HG03354 (cell line): ENCODE data around the gene DCAF6.
A peak's percentile ranks its signal among the peaks of the same experiment; 100 is the strongest.
"Not testable (repeated sequence)": the region's sequence is repeated elsewhere in the genome, so short reads cannot be mapped to it uniquely, and the experiment has no call there.

ENCODE experiments used
- ATAC-seq: cut with Tn5 transposase; IDR thresholded peaks from one replicate; pipeline ENCODE4 v1.9.1; 2021; ENCODE audit warnings: mild to moderate bottlenecking; ENCODE audit not compliant: unreplicated experiment, poor library complexity, severe bottlenecking

The DCAF6 gene

DNA sequence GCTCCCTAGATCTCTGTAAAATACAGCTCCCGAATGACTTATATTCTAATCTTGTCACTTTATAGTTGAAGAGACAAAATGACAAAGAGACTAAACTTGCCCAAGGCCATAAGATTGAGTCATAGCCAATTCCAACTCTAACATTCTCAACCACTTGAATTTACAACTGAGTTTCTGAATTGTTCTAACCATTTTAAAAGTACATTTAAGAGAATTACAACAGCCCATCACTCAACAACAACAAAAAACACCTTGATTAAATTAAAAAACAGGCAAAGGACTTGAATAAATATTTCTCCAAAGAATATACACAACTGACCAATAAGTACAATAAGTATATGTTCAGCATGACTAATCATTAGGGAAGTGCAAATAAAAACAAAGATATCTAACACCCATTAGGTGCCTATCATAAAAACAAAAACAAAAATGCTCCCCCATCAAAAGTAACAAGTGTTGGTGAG lies 13.8 kb upstream of the DCAF6 start:
- ATAC-seq = no peak

DNA sequence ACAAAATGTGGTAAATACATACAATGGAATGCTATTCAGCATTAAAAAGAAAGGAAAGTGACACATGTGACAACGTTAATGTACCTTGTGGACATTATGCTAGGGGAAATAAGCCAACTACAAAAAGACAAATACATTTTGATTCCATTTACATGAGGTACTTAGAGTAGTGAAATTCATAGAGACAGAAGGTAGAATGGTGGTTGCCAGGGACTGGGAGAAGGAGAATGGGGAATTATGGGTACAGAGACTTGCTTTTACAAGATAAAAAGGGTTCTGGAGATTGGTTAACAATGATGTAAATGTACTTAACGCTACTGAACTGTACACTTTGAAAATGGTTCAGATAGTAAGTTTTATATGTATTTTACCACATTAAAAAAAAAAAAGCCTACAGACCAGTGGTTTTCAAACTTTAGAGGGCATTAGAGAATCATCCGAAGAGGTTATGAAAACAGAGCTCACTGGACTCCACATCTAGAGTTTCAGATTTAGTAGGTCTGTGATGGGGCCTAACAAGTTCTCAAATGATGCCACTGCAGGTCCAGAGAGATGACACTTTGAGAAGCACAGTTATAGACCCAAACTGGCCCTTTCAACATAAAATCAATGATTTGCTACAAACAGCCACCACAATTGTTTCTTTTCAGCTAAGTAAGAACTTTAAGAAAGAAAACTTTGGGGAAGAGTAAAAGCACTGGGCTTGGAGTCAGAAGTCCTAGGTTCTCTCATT lies 13.0 kb upstream of the DCAF6 start:
- ATAC-seq = no peak

DNA sequence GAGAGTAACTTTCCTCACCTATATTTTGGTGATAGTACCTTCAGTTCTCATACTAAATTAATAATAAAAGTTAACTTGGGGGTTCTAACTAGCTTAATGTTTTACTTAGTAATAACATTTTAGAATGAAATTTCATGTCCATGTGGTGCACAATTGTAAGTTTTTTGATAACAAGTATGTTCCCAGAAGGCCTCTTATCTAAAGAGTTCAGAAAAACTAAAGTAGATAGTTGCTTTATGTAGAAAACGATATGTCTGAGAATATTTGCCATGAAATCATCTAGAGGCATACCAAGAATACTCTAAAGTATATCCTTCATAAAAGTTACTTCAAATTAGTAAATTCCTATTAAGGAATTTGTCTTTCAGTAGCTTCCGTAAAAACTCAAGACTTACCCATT lies 12.4 kb upstream of the DCAF6 start:
- no peak for ATAC-seq

DNA sequence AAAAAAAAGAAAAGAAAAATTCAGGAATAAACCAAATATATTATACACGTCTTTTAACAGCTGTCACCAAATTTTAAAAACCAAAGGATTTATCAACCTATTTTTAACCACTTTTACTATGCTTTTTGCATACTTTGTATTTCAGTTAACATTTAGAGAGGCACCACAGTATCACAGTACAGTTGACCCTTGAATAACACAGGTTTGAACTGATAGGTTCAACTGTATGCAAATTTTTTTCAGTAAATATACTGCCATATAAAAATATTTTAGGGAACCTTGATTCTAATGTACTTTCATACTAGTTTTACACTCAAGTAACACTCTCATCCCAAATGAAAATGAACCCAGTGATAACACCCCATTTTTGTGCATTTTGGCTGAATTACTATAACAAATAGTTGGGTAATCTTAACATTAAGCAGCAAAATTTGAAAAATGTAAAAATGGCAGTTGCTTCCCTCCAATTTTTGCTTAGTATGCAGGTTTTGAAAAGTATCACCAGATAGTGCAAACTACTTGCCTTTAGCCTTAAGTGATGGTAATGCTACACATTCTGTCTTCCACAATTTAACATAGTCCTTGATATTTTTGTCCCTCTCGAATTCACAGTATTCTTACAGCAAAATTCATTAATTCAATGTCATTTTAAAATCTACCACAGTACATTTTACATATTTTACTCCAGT lies 11.8 kb upstream of the DCAF6 start:
- no peak for ATAC-seq

DNA sequence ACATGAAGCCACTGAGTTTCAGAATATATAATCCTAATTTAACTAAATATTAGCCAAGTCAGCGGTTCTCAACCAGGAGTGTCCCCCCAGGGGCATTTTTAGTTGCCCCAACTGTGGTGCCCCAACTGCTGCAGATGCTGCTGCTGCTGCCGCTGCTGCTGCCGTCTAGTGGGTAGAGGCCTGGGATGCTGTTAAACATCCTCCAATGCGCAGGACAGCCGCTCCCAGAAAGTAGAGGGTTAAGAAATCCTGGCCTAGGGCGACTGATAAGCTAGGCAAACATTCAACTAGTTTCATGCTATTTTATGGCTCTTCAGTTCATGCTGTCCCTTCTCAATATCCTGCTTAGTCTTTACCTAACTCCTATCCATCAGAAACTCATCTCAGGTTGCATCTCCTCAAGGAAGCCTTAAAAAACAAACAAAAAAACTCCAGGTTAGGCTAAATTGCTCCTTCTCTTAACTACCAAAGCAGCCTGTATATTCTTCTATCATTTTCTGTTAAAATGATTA lies 9.9 kb upstream of the DCAF6 start:
- ATAC-seq = no peak

DNA sequence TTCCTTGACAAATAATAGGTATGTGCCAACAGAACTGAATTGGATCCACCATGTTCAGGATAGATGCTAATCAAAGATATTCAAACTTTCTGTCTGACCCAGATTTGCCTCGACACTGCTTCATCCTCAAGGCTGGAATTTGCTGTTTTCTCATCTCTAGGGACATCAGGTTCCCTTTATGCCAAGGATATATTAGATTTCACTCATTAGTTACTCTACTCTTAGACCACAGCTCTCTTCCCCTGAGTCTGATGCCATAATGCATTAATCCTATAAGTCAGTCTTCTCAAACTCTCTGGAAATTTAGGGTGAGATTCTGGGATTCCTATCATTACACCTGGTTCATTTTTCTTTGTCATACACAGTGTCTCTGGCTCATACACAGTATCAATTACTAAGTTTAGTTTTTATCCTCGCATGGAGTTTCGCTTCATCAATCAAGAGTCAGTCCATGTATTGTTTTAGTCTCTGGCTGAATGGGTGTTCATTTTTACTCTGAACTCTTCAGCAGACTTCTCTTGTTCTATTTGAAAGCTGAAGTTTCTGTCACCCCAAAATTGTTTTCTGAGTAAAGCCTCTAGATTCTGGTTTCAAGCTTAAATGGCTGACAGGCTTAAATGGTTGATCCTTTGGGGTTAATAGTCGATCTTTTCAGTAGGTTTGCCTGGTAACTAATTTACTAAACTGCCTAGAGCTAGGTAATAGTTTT lies 9.3 kb upstream of the DCAF6 start:
- ATAC-seq = peak; percentile 70

DNA sequence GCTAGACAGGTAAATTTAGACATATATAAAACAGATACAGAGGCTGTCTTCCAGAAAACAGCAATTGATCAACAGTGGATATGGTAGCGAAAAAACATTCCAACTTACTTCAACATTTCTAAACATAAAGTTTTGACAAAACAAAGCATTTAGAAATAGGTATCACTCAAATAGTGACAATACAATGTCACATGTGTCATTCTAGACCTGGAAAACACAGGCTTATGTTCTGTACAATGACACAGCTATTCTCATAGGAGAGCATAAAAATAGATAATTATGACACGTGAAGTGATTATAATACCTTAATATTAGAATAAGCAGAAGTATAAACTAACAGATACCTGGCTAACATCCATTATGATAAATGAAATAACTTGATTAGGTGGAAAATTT lies 8.0 kb upstream of the DCAF6 start:
- no peak for ATAC-seq

DNA sequence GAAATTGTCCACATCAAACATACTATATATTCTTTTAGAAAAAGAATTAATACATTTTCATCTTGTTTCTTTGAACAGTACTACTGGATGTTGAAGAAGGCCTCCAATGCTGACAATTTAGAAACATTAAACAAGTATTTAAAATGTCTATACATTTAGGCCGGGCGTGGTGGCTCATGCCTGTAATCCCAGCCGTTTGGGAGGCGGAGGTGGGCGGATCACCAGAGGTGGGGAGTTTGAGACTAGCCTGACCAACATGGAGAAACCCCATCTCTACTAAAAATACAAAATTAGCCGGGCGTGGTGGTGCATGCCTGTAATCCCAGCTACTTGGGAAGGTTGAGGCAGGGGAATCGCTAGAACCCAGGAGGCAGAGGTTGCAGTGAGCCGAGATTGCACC lies 7.6 kb upstream of the DCAF6 start:
- not testable (repeated sequence) for ATAC-seq

DNA sequence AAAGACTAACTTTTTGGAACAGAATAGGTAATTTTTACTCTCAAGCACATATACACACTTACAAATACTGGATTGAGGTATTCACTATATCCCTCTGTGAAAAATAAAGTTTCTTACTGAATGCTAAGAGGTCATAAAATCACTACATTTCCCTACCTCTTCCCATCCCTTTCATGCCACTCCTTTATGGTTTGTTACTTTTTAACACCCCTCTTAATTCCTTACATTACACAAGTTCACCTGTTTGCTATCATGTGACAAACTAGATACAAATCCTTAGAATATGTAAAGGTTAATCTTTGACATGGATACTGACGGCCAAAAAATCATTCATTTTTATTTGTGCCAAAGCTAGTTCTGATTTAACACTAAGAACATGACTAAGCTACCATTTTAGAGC lies 6.8 kb upstream of the DCAF6 start:
- no peak for ATAC-seq

DNA sequence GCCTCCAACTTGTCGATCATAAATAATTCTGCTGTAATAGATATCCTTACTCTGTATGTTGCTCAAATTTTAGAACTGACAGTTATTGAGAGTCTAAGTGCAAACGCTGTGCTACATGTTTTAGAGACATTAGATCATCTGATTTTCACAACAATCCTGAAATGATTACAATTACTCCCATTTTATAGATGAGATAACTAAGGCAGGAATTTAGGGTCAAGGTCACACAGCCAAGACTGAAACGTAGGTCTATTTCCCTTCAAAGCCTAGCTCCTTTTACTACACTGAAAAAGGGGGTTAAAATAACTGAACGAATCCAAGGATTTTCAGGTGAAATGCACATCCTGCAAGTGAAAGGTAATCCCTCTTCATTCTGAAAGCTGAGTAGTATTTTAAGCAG lies 2.7 kb upstream of the DCAF6 start:
- ATAC-seq = no peak

DNA sequence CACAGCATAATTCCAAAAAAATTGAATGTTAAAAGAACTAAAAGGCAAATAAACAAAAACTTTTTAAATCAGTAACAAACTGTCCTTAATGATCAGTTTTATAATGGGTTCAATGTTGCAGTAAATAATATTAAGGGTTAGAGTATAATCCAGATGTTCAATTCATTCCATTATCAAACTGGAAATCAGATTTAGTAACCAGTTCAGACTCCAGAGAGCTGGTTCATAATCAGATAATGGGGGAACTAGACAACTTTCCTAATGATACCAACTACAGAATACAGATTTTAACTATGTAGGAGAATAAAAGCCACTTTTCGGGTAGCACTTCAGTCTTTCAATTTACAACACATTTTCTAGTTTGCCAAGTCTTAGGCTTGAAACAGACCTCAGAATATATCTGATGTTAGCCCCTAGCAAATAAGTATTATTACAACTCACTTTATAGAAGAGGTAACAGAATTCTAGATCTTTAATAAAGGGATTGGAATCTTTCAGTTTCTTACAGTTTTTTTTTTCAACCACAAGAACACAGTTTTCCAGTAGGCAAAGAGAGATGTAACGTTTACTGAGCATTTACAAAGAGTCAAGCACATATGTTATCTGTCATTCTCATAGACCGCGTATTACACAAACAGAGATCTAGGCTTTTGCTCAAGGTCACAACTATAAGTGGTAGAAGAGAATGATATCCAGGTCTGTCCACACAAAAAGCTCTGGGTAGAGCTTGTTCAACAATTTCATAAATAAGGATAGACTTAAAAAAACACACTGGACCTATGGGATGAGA lies 1.9 kb upstream of the DCAF6 start:
- ATAC-seq = no peak

DNA sequence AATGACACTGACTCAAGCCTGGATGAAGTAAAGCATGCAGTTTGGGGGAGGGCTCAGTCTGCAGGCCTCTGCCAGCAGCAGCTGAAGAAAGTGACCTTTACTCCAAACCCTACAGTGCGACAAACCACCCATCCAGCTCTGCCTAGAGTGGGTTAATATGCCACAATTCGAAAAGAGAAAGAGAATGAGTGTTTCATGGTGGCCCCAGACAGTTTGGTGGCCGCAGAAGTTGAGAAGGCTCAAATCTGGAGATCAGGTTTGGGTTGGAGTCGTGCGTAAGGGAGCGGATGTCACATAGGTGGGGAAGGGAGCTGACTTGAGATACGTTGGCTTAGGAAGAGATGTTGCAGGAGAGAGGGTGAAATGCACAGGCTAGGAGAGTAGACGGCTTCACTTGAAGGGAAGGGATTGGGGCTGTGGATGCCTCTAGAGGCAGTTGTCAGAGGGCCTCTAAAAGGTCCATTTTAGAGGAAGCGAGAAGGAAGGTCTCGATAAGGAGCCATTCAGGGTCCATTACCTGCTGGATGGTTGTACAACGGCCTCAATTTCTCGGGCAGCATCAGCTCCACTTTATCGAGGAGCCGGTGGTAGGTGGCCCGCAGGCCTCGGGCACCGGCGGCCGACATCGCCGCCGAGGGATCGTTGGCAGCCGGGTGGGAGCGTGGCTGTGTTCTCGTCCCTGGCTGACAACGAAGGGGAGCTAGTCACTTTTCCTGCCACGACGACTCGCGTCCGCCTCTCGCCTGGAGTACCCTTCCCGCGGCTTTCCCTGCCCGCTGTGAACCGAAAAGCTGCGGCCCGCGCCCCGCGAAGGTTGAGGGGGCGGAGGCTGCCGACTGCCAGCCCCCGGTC lies 1.0 kb upstream of the DCAF6 start:
- ATAC-seq = peak; percentile 9

DNA sequence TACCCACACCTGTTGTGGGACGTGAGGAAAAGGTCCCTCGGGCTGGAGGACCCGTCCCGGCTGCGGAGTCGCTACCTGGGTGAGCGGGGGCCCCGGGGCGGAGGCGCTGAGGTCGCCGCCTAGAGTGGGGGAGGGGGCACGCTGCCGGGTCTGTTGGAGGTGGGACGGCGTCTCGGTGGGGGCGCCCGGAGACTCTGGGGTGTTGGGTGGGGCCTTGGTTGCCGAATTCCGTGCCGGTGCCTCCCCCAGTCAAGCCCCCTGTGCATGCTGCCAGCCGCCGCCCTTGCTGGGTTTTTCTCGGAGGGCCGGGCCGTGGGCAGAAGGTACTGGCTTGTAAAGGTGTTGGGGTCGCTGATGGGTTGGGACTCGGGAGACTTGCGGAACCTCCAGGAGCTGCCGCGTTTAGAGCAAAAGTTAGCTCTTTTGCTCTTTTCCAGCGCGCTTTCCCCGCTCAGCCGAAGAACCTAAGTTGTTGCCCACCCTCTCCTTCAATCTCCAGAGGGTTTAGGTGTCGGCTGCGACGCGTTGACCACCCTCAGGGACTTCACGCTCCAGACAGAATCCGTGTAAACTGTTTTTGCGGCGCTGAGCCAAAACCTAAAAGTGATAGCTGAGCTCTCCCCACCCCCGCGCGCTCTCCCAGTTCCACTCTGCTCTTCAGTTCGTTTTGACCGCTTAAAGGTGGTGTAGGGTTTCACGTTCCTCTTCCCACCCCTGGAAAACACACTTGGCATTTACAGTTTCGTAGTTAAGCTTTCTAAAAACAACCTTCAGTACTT lies 636 bp downstream of the DCAF6 start, which contains the start of gene MPC2:
Gene MPC2, minus strand, starts transcription at position 143 of the 779 bp plus-strand sequence. CDS start 1,231 bp downstream, outside the sequence.
- ATAC-seq = peak; percentile 28

DNA sequence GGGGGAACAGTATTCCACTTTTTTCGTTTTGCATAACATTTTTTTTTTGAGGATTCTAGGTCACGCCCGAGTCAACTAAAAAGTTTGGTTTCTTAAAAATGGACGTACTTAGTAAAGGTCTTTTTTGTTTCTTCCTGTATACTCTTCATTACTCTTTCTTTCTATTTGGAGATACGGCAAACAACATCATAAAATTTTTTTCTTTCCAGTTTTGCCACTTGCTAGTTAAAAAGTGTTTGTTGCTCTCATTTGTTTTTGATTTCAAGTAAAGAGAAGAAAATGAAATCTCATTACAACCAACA lies 1.2 kb downstream of the DCAF6 start:
- ATAC-seq = no peak

DNA sequence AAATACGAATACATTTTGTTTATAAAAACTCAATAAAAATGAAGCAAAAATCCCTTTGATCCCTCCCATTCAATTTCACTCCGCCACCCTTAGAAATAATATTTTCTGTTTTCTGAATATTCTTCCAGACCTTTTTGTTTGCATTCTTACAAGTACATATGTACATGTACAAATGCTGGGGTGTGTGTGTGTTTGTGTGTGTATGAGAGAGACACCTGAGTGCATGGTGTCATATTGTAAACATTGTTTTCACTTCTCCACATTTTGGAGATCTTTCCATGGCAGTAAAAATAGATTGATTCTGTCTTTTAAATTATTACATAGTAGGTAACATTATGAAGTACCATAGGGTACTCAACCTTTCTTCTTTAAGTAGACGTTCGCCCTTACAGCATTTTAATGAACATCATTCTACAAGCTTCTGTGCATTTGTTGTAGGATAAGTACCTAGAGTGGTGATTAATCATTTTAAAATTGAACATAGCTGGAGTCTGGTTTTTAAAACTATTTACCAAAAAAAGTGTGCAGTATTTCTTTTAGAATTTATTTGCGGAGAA lies 1.7 kb downstream of the DCAF6 start:
- ATAC-seq = no peak

DNA sequence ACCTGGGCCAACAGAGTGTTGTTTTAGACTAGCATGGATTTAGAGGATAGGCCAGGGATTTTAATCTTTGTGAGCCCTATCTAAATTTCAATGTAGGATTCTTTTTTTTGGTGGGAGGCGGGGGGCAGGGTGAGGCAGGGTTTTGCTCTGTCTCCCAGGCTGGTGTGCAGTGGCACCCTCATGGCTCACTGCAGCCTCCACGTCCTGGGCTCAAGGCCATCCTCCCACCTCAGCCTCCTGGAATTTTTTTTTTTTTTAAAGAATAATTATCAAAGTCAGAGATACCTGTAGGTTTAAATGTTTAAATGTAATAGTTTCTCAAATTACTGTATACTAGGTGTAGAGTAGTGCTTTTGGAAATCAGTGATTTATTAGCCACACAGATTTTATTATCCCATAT lies 3.8 kb downstream of the DCAF6 start:
- ATAC-seq = no peak

DNA sequence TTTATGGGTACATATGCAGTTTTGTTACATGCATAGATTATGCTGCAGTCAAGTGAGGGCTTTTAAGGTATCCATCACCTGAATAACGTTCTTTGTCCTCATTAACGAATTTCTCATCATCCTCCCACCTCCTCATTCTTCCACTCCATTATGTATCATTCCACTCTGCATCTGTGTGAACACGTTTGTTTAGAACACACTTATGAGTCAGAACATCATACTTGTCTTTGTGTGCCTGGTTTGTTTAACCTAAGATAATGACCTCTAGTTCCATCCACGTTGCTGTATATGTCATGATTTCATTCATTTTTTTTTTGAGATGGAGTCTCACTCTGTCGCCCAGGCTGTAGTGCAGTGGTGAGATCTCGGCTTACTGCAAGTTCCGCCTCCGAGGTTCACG lies 7.1 kb downstream of the DCAF6 start:
- no peak for ATAC-seq

DNA sequence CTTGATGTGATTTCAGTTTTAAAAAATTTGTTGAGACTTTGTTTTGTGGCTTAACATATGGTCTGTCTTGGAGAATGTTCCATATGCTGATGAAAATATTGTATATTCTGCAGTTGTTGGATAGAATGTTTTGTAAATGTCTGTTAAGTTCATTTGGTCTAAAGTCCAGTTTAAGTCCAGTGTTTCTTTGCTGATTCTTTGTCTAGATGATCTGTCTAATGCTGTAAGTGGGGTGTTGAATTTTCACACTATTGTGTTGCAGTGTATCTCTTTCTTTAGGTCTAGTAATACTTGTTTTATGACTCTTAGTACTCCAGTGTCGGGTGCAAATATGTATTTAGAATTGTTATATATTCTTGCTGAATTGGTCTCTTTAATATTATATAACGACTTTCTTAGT lies 11.2 kb downstream of the DCAF6 start:
- no peak for ATAC-seq
